ENCODE measurements around the gene CDYL2.

DNA sequence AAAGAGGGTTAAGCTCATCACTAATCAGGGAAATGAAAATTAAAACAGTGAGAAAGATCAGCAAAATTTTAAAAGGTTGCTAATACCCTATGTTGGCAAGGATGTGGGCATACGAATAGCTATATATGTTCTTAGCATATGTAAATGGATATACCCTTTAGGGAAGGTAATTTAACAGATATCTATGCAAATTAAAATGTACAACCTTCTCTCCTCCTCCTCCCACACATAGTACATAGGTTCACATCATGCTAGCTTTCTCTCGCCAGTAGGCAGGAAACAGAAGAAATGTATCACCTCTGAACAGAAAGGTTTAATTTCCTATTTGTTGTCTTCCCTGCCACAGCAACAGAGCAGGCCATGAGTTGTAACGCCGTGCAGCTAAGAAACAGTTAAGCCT is 103.8 kb downstream of the CDYL2 start:
- TF ChIP-seq, protein P1, sequence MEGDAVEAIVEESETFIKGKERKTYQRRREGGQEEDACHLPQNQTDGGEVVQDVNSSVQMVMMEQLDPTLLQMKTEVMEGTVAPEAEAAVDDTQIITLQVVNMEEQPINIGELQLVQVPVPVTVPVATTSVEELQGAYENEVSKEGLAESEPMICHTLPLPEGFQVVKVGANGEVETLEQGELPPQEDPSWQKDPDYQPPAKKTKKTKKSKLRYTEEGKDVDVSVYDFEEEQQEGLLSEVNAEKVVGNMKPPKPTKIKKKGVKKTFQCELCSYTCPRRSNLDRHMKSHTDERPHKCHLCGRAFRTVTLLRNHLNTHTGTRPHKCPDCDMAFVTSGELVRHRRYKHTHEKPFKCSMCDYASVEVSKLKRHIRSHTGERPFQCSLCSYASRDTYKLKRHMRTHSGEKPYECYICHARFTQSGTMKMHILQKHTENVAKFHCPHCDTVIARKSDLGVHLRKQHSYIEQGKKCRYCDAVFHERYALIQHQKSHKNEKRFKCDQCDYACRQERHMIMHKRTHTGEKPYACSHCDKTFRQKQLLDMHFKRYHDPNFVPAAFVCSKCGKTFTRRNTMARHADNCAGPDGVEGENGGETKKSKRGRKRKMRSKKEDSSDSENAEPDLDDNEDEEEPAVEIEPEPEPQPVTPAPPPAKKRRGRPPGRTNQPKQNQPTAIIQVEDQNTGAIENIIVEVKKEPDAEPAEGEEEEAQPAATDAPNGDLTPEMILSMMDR (IDR thresholded peaks at IDR 0.05; ENCODE audit: low read depth, low read length, poor library complexity, severe bottlenecking): no peak
- no peak for TF ChIP-seq EZH2phosphoT487 (IDR thresholded peaks at IDR 0.05; ENCODE audit: borderline replicate concordance, low read length)

All from DOHH2 (cell line).